ENCODE results near the gene DHRS2.
A peak's percentile ranks its signal among the peaks of the same experiment; 100 is the strongest.

Gene DHRS2

DNA sequence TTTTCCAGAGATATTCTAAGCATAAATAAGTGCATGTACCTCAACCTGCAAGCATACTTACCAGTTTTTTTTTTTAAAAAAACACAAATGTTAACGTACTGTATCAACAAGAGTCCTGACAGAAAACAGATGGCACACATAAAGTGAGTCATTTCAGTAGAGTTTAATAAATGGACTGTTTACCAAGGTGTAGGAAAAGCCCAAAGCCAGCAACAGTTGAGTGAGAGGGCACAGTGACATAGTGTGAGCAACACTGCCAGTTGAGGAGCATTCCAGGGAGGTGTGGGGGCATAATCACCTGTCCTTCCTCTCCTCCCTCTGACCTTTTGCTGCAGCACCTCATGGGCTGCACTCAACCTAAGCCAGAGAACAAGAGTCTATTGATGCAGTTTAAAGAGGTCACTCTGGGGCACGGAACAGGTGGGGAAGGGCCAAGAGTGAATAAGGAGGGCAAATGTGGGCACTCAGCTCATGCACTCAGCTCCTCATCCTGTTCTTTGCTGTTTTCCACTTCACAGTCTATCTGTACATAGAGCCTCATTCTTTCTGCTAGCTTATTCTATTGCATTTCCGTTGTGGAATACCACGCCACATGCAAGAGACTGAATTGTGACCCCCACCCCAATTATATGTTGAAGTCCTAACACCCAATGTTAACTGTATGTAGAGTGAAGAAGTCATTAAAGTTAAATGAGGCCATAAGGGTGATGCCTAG lies 29.3 kb downstream of the DHRS2 start:
- TF ChIP-seq ISL1 (CRISPR knock-in tag; IDR thresholded peaks at IDR 0.05) (no peak), ZFP30 (CRISPR knock-in tag; IDR thresholded peaks at IDR 0.05) (no peak), CSDC2 (CRISPR knock-in tag; IDR thresholded peaks at IDR 0.05) (no peak), ESRRG (CRISPR knock-in tag; IDR thresholded peaks at IDR 0.05) (no peak), GLIS3 (CRISPR knock-in tag; IDR thresholded peaks at IDR 0.05) (no peak), BACH2 (CRISPR knock-in tag; IDR thresholded peaks at IDR 0.05; ENCODE audit: borderline replicate concordance) (no peak), OSR1 (CRISPR knock-in tag; IDR thresholded peaks at IDR 0.05) (no peak), ZFP3 (CRISPR knock-in tag; IDR thresholded peaks at IDR 0.05) (no peak), PPARA (CRISPR knock-in tag; IDR thresholded peaks at IDR 0.05; ENCODE audit: borderline replicate concordance) (no peak), ZC3H10 (CRISPR knock-in tag; IDR thresholded peaks at IDR 0.05) (no peak), ZNF70 (CRISPR knock-in tag; IDR thresholded peaks at IDR 0.05) (no peak)
- TF ChIP-seq, protein P1, sequence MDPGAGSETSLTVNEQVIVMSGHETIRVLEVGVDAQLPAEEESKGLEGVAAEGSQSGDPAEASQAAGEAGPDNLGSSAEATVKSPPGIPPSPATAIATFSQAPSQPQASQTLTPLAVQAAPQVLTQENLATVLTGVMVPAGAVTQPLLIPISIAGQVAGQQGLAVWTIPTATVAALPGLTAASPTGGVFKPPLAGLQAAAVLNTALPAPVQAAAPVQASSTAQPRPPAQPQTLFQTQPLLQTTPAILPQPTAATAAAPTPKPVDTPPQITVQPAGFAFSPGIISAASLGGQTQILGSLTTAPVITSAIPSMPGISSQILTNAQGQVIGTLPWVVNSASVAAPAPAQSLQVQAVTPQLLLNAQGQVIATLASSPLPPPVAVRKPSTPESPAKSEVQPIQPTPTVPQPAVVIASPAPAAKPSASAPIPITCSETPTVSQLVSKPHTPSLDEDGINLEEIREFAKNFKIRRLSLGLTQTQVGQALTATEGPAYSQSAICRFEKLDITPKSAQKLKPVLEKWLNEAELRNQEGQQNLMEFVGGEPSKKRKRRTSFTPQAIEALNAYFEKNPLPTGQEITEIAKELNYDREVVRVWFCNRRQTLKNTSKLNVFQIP (CRISPR knock-in tag; IDR thresholded peaks at IDR 0.05; ENCODE audit: borderline replicate concordance, low read depth) = no peak
- TF ChIP-seq, protein P2, sequence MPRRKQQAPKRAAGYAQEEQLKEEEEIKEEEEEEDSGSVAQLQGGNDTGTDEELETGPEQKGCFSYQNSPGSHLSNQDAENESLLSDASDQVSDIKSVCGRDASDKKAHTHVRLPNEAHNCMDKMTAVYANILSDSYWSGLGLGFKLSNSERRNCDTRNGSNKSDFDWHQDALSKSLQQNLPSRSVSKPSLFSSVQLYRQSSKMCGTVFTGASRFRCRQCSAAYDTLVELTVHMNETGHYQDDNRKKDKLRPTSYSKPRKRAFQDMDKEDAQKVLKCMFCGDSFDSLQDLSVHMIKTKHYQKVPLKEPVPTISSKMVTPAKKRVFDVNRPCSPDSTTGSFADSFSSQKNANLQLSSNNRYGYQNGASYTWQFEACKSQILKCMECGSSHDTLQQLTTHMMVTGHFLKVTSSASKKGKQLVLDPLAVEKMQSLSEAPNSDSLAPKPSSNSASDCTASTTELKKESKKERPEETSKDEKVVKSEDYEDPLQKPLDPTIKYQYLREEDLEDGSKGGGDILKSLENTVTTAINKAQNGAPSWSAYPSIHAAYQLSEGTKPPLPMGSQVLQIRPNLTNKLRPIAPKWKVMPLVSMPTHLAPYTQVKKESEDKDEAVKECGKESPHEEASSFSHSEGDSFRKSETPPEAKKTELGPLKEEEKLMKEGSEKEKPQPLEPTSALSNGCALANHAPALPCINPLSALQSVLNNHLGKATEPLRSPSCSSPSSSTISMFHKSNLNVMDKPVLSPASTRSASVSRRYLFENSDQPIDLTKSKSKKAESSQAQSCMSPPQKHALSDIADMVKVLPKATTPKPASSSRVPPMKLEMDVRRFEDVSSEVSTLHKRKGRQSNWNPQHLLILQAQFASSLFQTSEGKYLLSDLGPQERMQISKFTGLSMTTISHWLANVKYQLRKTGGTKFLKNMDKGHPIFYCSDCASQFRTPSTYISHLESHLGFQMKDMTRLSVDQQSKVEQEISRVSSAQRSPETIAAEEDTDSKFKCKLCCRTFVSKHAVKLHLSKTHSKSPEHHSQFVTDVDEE (CRISPR knock-in tag; IDR thresholded peaks at IDR 0.05) = no peak
- TF ChIP-seq, protein P3, sequence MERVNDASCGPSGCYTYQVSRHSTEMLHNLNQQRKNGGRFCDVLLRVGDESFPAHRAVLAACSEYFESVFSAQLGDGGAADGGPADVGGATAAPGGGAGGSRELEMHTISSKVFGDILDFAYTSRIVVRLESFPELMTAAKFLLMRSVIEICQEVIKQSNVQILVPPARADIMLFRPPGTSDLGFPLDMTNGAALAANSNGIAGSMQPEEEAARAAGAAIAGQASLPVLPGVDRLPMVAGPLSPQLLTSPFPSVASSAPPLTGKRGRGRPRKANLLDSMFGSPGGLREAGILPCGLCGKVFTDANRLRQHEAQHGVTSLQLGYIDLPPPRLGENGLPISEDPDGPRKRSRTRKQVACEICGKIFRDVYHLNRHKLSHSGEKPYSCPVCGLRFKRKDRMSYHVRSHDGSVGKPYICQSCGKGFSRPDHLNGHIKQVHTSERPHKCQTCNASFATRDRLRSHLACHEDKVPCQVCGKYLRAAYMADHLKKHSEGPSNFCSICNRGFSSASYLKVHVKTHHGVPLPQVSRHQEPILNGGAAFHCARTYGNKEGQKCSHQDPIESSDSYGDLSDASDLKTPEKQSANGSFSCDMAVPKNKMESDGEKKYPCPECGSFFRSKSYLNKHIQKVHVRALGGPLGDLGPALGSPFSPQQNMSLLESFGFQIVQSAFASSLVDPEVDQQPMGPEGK (CRISPR knock-in tag; IDR thresholded peaks at IDR 0.05; ENCODE audit: borderline replicate concordance) = no peak
- TF ChIP-seq, protein P4, sequence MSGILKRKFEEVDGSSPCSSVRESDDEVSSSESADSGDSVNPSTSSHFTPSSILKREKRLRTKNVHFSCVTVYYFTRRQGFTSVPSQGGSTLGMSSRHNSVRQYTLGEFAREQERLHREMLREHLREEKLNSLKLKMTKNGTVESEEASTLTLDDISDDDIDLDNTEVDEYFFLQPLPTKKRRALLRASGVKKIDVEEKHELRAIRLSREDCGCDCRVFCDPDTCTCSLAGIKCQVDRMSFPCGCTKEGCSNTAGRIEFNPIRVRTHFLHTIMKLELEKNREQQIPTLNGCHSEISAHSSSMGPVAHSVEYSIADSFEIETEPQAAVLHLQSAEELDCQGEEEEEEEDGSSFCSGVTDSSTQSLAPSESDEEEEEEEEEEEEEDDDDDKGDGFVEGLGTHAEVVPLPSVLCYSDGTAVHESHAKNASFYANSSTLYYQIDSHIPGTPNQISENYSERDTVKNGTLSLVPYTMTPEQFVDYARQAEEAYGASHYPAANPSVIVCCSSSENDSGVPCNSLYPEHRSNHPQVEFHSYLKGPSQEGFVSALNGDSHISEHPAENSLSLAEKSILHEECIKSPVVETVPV (CRISPR knock-in tag; IDR thresholded peaks at IDR 0.05) = no peak
- TF ChIP-seq, protein P5, sequence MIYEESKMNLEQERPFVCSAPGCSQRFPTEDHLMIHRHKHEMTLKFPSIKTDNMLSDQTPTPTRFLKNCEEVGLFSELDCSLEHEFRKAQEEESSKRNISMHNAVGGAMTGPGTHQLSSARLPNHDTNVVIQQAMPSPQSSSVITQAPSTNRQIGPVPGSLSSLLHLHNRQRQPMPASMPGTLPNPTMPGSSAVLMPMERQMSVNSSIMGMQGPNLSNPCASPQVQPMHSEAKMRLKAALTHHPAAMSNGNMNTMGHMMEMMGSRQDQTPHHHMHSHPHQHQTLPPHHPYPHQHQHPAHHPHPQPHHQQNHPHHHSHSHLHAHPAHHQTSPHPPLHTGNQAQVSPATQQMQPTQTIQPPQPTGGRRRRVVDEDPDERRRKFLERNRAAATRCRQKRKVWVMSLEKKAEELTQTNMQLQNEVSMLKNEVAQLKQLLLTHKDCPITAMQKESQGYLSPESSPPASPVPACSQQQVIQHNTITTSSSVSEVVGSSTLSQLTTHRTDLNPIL (CRISPR knock-in tag; IDR thresholded peaks at IDR 0.05; ENCODE audit: low read depth) = no peak
- peak; percentile 55; the same call in 2 of the 3 replicates for ATAC-seq

DNA sequence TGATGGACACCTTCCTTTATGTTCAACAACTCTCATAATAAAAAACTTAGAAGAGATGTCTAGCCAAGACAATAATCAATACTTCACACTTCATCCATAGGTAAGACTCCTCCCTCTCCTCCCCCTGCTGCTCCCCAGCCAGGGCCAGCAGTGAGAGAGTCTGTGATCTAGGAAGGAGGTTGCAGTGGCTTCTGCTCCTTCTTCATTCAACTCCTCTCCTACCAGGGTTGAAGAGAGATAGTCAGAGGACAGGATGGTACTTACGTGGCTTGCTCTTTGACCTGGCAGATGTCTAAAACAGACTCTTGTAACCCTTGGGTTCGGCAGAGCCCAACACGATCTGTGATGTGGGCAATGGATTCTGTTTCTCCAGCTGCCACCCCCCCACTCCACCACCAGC lies 31.0 kb downstream of the DHRS2 start:
- TF ChIP-seq ARNTL (CRISPR knock-in tag; IDR thresholded peaks at IDR 0.05; ENCODE audit: borderline replicate concordance, low read depth) = no peak
- no peak for TF ChIP-seq ZFP30 (CRISPR knock-in tag; IDR thresholded peaks at IDR 0.05)
- no peak for TF ChIP-seq BACH2 (CRISPR knock-in tag; IDR thresholded peaks at IDR 0.05; ENCODE audit: borderline replicate concordance)
- TF ChIP-seq OSR1 (CRISPR knock-in tag; IDR thresholded peaks at IDR 0.05) = no peak
- TF ChIP-seq ZFP3 (CRISPR knock-in tag; IDR thresholded peaks at IDR 0.05) = no peak
- ATAC-seq = no peak

DNA sequence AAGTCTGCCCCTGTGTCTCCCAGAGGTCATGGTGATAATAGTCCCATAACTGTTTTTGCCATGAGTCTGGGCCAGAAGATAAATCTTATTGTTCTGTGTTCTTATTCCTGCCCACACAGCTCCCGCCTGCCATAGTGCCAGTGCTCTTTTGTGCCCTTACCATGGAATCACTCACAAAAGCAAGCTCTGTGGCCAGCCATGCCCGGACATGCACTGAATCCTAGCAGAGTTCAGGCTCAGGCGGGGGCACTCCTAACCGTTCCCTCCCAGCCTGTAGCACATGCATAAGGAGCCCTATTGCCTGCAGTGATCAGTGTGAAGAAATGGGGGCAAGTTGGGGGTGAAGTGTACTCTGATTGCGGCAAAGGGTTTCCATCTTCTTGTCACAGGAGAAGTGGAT lies 33.3 kb downstream of the DHRS2 start:
- no peak for ATAC-seq
- no peak for TF ChIP-seq ZNF8 (CRISPR knock-in tag; IDR thresholded peaks at IDR 0.05)
- TF ChIP-seq RARB (CRISPR knock-in tag; IDR thresholded peaks at IDR 0.05) = no peak
- TF ChIP-seq TCF4 (CRISPR knock-in tag; IDR thresholded peaks at IDR 0.05; ENCODE audit: borderline replicate concordance) = no peak
- TF ChIP-seq, protein P2 (CRISPR knock-in tag; IDR thresholded peaks at IDR 0.05) = no peak
- no peak for TF ChIP-seq BACH2 (CRISPR knock-in tag; IDR thresholded peaks at IDR 0.05; ENCODE audit: borderline replicate concordance)
- TF ChIP-seq, protein P3 (CRISPR knock-in tag; IDR thresholded peaks at IDR 0.05; ENCODE audit: borderline replicate concordance) = no peak
- no peak for TF ChIP-seq ZNF70 (CRISPR knock-in tag; IDR thresholded peaks at IDR 0.05)
- no peak for TF ChIP-seq CSDC2 (CRISPR knock-in tag; IDR thresholded peaks at IDR 0.05)
- TF ChIP-seq PPARA (CRISPR knock-in tag; IDR thresholded peaks at IDR 0.05; ENCODE audit: borderline replicate concordance) = no peak
- no peak for TF ChIP-seq ZFP3 (CRISPR knock-in tag; IDR thresholded peaks at IDR 0.05)
- TF ChIP-seq, protein P5 (CRISPR knock-in tag; IDR thresholded peaks at IDR 0.05; ENCODE audit: low read depth) = no peak
- TF ChIP-seq ESRRG (CRISPR knock-in tag; IDR thresholded peaks at IDR 0.05) = no peak
- TF ChIP-seq ZFP30 (CRISPR knock-in tag; IDR thresholded peaks at IDR 0.05) = no peak

Data from SK-N-SH treated with all-trans-retinoic acid at 6 μM for 48 hours (cell line).